ENCODE results near the gene TRAF3.
A peak's percentile ranks its signal among the peaks of the same experiment; 100 is the strongest.
"Not testable (repeated sequence)": the region's sequence is repeated elsewhere in the genome, so short reads cannot be mapped to it uniquely, and the experiment has no call there.

TRAF3 gene

GRCh38 chr14:102918438-102918837 is 141.2 kb downstream of the TRAF3 start:
- no peak for DNase-seq (ENCODE audit: low read depth in 2 of 3, low spot score in 1 of 3)

GRCh38 chr14:102920273-102920997 is 143.2 kb downstream of the TRAF3 start:
- DNase-seq (ENCODE audit: low read depth in 2 of 3, low spot score in 1 of 3) = no peak

GRCh38 chr14:102920998-102921304 is 143.7 kb downstream of the TRAF3 start:
- DNase-seq (ENCODE audit: low read depth in 2 of 3, low spot score in 1 of 3) = no peak

GRCh38 chr14:102922490-102923200 is 145.4 kb downstream of the TRAF3 start, which contains the start of gene AMN:
Gene AMN (plus strand): TSS chr14:102922663. CDS start chr14:102922689, 26 bp downstream.
- DNase-seq (ENCODE audit: low read depth in 2 of 3, low spot score in 1 of 3) = no peak

GRCh38 chr14:102923201-102923924 is 146.1 kb downstream of the TRAF3 start:
- DNase-seq (ENCODE audit: low read depth in 2 of 3, low spot score in 1 of 3) = no peak

- no peak for DNase-seq (ENCODE audit: low read depth in 2 of 3, low spot score in 1 of 3)
Observed at GRCh38 chr14:102923925-102924486, 146.8 kb downstream of the TRAF3 start.

GRCh38 chr14:102924632-102925588 is 147.7 kb downstream of the TRAF3 start:
- no peak for DNase-seq (ENCODE audit: low read depth in 2 of 3, low spot score in 1 of 3)

- no peak for DNase-seq (ENCODE audit: low read depth in 2 of 3, low spot score in 1 of 3)
Observed at GRCh38 chr14:102925646-102926045, 148.4 kb downstream of the TRAF3 start.

- DNase-seq (ENCODE audit: low read depth in 2 of 3, low spot score in 1 of 3) = no peak
Observed at GRCh38 chr14:102926104-102926503, 148.9 kb downstream of the TRAF3 start.

GRCh38 chr14:102926840-102927239 is 149.6 kb downstream of the TRAF3 start:
- DNase-seq (ENCODE audit: low read depth in 2 of 3, low spot score in 1 of 3) = not testable (repeated sequence)

- no peak for DNase-seq (ENCODE audit: low read depth in 2 of 3, low spot score in 1 of 3)
Observed at GRCh38 chr14:102927346-102927877, 150.2 kb downstream of the TRAF3 start.

GRCh38 chr14:102927878-102928411 is 150.7 kb downstream of the TRAF3 start:
- no peak for DNase-seq (ENCODE audit: low read depth in 2 of 3, low spot score in 1 of 3)

- peak; percentile 17 to 42 (median 27) for DNase-seq (ENCODE audit: low read depth in 2 of 3, low spot score in 1 of 3)
Observed at GRCh38 chr14:102928412-102929240, 151.4 kb downstream of the TRAF3 start.

- DNase-seq (ENCODE audit: low read depth in 2 of 3, low spot score in 1 of 3) = no peak
Observed at GRCh38 chr14:102929241-102930137, 152.2 kb downstream of the TRAF3 start.

- no peak for DNase-seq (ENCODE audit: low read depth in 2 of 3, low spot score in 1 of 3)
Observed at GRCh38 chr14:102930138-102930752, 153.0 kb downstream of the TRAF3 start.

GRCh38 chr14:102930753-102931579 is 153.7 kb downstream of the TRAF3 start:
- DNase-seq (ENCODE audit: low read depth in 2 of 3, low spot score in 1 of 3) = no peak

Measured in stimulated activated CD4-positive, alpha-beta T cell treated with anti-CD3 and anti-CD28 coated beads, Interleukin-12 subunit alpha, Interleukin-12 subunit beta, amount 100 ng/mL, for 48 hours (primary cell).